DMS 273 treated with DMSO at 0.1 percent for 48 hours (cell line): ENCODE results near the gene MBP.

ENCODE experiments used
- DNase-seq: peaks from one replicate; lab custom pipeline; 2025; lab: John Stamatoyannopoulos, UW

MBP gene

DNA sequence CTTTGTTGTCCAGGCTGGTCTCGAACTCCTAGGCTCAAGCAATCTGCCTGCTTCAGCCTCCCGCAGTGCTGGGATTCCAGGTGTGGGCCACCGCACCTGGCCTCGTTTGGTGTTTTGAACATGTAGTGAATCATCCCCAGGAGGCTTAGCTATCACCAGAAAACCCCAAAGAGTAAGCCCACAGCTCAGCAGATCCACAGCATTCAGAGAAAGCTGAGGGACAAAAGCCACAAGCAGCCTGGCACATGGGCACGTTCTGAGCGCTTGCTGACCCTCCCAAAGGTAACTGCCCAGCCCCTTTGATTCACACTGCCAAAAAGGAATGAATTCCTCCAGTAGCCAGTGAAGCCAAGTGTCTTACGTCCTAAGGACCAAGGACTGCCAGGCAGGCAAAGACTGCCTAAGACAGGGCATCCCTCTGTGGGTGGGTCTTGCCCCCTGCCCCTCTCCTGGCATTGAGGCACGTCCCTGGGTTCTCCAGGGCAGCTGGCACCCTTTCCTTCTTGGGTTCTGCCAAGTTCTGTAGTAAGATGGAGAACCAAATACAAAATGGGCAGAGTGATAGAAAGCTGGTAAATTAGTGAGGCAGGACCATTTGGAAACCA lies 31.7 kb downstream of the MBP start:
- no peak for DNase-seq

DNA sequence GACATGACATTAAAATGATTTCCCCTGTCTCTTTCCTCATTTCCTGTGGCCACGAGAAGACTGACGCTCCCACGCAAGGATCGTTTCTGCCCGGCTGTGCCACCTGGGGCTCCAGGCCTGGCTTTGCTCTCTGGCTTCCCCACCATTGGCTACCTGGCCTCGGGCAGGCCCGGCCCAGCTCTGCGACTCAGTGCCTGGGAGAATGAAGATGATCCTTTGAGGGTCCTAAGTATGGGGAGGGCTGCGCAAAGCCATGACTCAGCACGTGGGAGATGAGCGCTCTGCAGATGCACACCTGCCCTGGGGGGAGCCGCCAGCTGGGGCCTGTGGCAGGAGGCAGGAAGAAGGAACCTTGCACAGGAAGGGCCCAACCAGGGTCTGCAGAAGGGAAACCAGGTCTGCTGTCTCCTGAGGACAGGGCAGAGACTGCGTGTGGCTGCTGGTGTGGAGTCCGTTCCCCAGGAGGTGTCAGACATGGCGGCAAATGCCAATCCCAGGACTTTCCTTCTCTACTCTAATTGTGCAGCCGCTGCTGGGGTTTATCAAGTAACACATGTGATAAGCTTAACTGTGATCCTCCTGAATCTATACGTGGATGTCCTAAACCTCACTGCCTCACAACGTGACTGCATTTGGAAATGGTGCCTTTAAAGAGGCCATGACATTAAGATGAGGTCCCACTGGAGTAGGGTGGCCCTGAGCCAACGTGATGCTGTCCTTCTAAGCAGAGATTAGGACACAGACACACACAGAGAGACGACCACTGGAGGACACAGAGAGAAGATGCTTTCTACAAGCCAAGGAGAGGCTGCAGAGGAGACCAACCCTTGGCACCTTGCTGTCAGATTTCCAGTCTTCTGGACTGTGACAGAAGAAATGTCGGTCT lies 32.9 kb downstream of the MBP start:
- no peak for DNase-seq

- DNase-seq, result no peak
These were observed 33.9 kb downstream of the MBP start for GRCh38 chr18:77098538-77099174.

- DNase-seq, result no peak
These were observed 34.6 kb downstream of the MBP start for GRCh38 chr18:77098029-77098428.

GRCh38 chr18:77096936-77097886 lies 35.4 kb downstream of the MBP start:
- no peak for DNase-seq

DNA sequence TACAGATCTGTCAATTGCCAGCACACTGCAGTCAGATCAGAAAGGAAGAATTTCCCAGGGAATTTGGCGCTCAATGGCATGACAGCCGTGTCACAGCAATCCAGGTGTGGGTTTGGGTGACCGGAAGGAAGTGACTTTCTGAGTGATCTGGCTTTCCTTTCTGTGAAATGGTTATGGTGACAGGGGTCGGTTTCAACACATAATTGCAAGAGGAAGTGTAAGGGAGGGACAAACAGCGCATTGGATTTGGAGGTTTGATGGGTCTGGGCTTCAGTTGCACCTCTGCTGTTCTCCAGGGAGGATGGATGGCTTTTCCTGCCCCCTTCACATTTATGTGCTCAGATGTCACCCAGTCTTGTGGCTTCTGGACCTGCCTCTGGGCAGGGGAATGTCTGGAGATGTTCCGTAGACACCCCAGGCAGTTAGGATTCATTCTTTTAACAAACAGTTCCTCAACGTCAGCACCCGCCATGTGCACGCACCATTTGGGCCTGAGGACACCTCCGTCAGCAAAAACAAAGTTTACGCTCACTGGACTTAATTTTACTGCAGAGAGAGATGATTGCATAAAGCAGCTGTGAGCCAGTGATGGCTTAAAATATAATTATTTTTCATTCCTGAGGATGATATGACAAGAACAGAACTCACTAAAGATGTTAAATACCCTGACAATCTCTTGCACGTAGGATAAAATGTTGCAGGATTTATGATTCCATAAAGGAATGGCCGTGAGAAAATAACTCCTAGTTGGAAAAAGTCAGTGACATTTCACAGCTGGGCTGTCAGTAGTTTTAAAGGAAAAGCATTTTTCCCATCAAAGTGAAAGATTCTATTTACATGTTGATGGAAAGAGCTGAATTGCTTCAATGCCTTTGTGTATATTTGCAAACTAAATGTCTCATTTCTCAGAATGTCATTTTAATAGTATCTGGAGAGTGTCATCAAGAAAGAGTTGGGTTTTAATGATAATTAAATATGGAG lies 36.9 kb downstream of the MBP start:
- DNase-seq, result no peak

- no peak for DNase-seq
These were observed 39.0 kb downstream of the MBP start for GRCh38 chr18:77093586-77093985.

GRCh38 chr18:77093067-77093430 lies 39.5 kb downstream of the MBP start:
- DNase-seq, result no peak

DNA sequence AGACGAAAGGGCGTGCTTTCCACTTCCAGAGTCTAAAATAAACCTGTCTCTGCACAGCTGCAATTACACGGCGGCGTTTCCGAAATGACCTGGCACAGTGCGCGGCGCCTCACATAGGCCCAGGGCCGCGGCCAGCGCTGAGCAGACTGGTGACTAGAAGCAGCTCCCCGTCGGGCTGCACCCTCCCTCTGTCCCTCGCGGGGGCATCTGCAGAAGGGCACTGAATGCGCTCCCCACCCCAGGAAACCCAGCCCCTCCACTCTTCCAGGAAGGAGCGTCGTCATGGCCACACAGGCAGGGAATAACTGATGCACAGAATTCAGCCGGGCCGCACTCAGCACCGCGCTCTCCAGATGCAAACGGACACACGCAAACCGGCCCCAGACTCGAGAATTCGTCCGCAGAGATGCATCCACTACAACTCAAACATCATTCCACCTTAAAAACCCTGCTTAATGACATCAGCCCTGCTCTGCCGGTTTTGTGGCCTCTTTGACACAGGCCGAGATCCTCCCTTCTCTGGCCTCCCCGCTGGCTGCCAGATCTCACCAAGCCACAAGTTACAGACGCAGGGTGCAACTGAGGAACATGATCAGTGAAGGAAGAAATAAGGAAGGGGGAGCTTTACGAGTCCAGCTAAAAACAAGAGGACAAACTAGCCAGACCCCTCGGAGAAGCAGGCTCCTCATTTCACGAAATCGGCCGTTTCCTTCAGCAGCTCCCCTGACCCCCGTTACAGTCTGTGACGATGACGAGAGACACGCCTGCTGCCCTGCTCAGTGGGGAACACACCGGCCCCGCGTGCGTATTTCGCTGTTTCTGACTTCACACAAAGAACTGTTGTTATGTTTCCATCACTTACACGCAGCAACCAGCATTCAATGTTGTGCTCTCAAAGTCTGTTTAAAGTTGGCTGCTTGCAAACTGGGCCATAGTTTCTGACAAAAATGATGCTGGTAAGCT lies 40.2 kb downstream of the MBP start:
- DNase-seq, result no peak

GRCh38 chr18:77091366-77091765 lies 41.2 kb downstream of the MBP start:
- DNase-seq, result no peak

DNA sequence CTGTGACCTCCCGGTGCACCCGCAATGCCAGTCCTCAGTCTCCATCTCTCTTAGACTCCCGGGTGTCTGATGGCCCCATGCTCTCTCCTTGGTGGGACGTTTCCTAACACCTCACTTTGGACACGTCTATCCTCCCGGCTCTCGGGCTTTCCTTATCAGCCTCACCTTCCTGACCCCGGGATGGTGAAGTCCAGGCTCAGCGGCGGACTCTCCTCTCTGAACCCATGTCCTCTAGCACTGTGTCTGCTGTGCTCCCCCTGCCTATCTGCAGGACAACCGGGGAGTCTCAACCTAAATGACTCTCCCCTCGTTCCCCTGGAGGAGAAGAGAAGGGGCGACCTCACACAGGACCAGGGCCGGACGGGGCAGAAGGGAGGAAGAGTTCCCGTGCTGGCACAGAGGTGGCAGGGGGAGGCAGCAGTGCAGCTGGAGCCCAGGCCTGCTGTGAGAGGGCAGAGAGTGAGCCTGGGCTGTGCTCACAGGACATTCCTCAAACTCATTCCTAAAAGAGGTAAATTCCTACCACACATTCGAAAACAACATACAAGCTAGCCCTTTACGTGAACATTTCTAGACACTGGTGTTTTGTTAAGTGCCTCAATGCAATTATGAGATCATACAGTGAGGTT lies 41.9 kb downstream of the MBP start:
- DNase-seq, result no peak

DNA sequence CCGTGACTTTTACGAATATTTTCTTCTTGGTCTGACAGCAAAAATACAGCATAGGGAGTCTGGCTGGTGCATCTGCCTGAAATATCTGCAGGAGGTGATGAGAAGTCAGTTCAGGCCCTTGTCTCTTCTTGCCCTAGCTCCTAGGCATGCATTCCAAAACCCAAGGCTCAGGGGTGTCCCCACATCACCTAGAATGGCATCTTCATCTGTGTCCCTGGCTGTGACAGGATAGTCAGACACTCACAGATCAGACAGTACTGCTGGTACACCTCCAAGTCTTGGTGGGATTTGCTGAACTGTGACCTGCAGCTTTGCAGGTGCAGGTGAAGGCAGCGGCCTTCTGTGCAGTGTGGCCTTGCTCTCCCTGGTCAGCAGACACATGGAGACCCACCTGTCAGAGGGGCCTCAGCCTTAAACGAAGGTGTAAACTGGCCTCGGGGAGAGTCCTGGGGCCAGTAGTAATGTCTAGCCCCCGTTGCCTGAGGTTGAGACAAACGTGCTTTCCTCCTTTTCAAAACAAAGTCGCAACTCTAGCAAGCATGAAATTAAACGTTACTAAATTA lies 42.8 kb downstream of the MBP start:
- DNase-seq, result no peak

DNA sequence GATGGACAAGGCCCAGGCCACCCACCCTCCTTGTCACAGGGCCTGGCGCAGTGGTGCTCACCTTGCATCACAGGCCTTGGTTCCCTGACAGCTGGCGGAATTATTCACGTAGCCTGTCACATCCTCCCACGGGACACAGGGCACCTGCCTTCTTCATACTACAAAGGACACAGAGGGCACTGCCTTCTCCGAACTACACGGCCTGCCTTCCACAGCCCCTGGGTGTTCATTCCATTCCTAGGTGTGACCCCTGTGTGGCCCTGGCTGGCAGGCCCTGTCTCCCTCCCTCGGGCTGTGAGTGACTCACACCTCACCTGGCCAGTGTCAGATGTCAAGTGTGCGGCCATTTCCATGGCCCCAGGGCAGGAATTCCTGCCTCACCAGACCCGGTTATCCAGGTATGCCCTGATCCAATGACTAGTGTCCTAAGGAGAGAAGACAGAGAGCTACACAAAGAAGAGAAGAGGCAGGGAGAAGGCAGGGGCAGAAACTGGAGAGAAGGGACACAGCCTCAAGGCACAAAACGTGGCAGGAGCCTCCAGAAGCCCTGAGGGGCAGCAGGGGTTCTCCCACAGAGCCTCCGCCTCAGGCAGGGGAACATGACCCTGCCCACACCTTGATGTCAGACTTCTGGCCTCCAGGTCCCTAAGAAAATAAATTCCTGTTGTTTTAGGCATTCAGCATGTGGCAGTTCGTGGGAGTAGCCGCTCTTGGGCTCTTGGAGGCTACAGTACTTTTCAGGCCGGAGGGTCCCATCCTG lies 43.4 kb downstream of the MBP start:
- no peak for DNase-seq

- no peak for DNase-seq
These were observed 45.0 kb downstream of the MBP start for GRCh38 chr18:77087393-77088141.

- DNase-seq, result no peak
These were observed 45.8 kb downstream of the MBP start for GRCh38 chr18:77086656-77087392.

GRCh38 chr18:77086034-77086433 lies 46.5 kb downstream of the MBP start:
- DNase-seq, result no peak

GRCh38 chr18:77084688-77085035 lies 47.9 kb downstream of the MBP start:
- DNase-seq, result no peak
